Dermis blood vessel endothelial cell (primary cell): ENCODE measurements around the gene HOXD9. TPM values are rescaled to one million over a fixed set of nuclear protein-coding genes. Genes with fewer than 3 reads are reported as not detected.

Experiments
- DNase-seq: peaks from one replicate; pipeline ENCODE4 v3.0.0; 2010
- total RNA-seq: library from RNA; depleted of rRNA; stranded (reverse); fragments of >200 nt; gene quantifications from 2 replicates; pipeline ENCODE4 v1.2.3, GENCODE V29; 2014

The HOXD9 gene
- total RNA-seq, 1 donor from 2014 or later: 24.5 TPM

GRCh38 chr2:176126929-176127773 is 4.6 kb downstream of the HOXD9 start:
- DNase-seq: peak; percentile 91

- no peak for DNase-seq
Observed at GRCh38 chr2:176127774-176128072, 5.2 kb downstream of the HOXD9 start.

- peak; percentile 60 for DNase-seq
Observed at GRCh38 chr2:176128172-176128981, 5.9 kb downstream of the HOXD9 start.

DNA sequence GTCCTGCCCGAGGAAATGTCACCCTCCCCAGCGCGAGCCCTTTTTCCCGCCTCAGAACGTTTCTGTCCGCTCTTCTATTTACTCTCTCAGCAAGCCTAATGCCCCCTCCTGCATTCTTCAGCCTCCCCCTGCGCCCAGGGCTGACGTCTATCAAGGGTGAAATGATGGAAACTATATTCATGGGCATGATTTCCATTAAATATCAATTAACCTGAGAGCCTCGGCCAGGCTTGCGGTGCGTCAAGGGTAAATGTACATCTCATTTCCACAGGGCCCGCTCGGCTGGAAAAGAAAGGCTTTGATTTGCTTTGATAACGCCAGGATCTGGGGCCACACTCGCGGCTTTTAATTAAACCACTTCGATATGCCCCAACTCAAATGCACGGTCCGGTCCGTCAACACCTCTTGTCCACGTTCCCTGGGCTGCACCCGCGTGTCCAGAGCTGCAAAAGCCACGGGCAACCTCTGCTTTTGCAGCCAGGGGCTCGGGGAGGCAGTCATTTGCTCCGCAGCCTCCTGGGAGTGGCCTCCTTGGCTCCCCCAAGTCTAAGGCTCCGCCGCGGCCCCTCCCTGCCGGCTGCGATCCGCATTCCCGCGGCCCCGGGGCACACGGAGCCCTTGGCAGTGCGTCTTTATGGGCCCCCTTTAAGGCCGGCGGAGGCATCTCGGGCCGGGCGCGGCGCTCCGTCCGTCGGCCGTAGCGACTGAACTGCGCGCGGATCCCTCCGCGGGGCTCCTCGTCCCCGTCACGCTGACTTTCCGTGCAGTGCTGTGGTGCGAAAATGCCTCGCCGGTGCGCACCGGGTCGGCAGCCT is 6.7 kb downstream of the HOXD9 start, which contains the start of gene HOXD8:
HOXD8 (plus strand) TSS at position 724 of the 815 bp plus-strand sequence. CDS start 662 bp downstream, outside the sequence.
- DNase-seq: peak; percentile 96

DNA sequence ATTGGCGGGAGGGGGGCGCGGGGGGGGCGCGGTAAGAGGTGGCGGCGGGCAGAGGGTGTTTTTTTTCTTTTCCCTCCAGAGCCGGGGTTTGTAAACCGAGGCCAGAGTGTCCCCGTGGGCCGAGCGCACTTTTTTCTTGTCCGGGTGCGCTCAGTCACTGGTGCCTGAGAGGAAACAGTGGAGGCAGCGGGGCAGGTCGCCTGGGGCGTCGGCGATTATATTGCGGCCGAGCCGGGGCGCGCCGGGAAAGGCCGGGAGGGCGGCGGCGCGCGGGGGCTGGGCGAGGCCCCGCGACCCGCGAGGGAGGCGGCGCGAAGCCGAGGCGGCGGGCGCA is 7.3 kb downstream of the HOXD9 start:
- DNase-seq: no peak

- peak; percentile 82 for DNase-seq
Observed at GRCh38 chr2:176130147-176130956, 7.8 kb downstream of the HOXD9 start.

DNA sequence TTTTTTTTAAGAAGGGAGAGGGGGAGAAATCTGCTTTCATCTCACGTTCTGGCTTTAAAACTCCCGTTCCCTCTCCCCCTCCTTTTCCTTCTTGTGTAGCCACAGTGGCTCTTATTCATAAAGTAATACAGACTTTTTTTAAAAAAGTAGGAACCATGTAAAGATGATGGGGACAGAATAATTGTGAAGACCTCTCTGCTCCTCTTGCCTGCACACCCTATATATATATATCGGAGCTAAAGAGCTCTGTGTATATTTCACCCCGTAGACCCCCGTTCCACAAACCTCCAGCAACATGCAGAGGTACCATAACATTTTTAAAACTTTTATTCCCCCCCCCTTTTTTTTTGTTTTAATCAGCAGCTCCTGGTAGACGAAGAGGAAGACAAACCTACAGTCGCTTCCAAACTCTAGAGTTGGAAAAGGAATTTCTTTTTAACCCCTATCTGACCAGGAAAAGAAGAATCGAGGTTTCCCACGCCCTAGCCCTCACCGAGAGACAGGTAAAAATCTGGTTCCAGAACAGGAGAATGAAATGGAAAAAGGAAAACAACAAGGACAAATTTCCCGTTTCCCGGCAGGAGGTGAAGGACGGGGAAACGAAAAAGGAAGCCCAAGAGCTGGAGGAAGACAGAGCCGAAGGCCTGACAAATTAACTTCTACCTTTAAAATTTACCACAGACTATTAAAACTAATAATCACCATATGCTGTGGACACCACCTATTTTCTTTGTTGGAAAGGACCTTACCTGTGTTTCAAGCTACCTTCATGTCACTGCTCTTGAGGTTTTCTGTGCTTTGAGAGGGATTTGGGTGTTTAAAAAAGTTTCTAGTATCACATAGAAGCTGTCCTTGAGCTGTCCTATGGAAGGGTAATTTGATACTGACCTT is 8.7 kb downstream of the HOXD9 start:
- DNase-seq: peak; percentile 40

DNA sequence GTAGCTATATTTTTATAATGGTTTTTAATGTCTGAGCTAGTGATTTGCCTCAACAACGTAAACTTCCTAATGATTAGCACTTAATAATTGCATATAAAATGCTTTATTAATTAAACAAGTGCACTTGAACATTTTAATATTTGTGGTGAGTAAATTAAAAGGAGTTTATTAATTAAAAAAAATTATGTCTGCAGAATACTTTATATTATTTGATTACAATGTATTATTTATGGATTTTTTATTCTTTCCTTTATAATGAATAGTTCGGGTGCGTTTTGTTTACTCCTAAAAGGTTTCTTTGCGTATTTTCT is 9.3 kb downstream of the HOXD9 start:
- DNase-seq: no peak

GRCh38 chr2:176132205-176133171 is 10.0 kb downstream of the HOXD9 start:
- DNase-seq: peak; percentile 82

DNA sequence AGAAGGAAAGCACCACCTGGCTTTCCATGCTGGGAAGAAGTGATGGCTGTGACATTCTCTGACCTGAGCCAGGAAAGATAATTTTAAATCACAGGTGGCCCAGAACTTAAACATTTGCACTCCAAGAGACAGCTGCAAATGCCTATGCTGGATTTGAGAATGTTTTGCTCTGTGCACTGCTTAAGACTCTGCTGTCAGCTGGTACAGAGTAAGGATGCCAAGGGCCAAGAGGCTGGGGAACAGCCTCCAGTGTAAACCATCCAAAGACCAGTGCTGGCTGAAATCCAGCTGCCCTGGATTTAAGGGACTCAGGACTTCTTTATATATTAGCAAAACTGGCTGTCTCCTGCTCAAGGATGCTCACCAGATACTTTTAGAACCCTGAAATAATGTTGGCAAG is 10.9 kb downstream of the HOXD9 start:
- DNase-seq: peak; percentile 37

GRCh38 chr2:176134035-176134434 is 11.5 kb downstream of the HOXD9 start:
- peak; percentile 9 for DNase-seq

DNA sequence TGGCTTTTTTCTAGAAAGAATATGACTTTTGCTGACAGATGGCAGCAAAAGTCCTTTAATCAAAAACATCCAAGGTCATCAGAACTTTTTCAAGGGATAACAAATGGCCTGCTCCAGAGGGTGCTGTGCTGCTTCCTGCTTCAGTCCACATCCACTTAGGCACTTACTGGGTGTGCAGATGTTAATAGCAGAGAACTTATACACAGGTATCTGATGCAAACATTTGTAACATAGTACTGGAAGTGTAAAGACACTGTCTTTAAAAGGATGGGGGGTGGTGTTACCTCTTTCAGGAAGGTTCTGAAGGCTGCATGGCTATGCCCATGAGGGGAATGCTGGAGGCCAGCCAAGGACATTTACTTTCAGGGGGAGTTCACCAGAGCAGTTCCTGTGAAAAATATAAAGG is 12.5 kb downstream of the HOXD9 start:
- peak; percentile 68 for DNase-seq

- DNase-seq: peak; percentile 88
Observed at GRCh38 chr2:176136374-176137251, 14.1 kb downstream of the HOXD9 start.

GRCh38 chr2:176137252-176137580 is 14.7 kb downstream of the HOXD9 start:
- peak; percentile 30 for DNase-seq

- peak; percentile 59 for DNase-seq
Observed at GRCh38 chr2:176137906-176138305, 15.4 kb downstream of the HOXD9 start.

DNA sequence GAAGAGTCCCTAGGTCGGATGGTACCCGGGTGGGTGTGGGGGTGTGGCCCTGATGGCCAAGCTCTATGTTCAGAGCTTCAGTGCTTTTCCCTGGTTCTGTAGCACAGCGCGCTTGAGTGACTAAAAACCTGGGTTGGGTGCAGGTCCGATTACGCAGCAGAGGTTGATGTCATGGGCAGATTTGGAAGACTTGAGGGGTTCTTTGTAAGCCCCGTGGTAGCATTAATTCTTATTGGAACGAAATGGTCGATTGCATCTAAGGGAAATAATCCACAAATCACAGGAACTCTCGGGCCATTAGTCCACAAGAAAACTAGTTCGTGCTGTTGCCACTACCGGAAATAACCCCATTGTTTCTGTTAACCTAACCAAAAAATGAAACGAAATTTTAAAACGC is 16.0 kb downstream of the HOXD9 start:
- DNase-seq: peak; percentile 72

DNA sequence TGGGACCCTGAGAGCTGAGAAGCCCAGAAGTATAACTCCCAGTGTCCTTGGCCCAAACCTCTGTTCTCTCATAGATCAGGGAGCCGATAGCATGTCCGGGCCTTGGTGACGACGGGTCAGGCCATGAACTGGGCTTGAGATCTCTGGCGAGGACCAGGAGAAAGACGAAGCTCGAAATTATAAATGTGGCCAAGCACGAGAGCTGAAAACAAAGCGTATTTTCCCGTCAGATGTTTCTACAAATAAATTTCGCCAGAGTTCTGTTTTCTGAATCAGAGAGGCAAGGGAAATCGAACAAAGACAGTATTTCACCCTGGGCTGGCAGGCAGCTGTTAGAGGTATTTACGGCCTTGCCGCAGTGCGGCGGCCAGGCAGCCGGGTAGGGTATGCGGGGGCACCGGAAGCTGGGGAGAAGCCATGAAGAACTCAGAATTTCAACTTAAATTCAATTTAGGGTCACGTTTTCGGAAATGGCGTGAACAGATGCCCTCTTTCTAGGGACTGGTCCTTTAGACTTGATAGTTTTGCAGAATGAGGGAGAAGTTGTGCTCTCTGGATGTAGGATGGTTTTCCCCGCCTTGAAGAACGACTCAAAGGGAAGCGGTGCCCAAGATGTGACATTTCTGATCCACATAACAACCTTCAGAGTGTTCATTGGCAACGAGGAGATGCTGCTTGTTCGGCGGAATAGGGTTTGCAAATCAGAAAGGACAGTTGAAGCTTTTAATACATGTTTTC is 16.6 kb downstream of the HOXD9 start:
- DNase-seq: peak; percentile 65
